Uterus (tissue), 4 donors: Measurements from ENCODE around the gene RNFT2. TPM values are rescaled to one million over a fixed set of nuclear protein-coding genes. Genes with fewer than 3 reads are reported as not detected.

Experiments
- DNase-seq, 2 donors: peaks; one replicate each; pipeline ENCODE4 v3.0.0-alpha.2; 2019 to 2020
- H3K27ac ChIP-seq, 2 donors: fragments of 200-600 bp; sonication (generic); 1 replicate in 1 of 2; 2 replicates in 1 of 2; pipeline ENCODE4 v1.5.1; 2016 to 2018
- H3K27me3 ChIP-seq, 2 donors: fragments of 200-600 bp; sonication (generic); one replicate each; pipeline ENCODE4 v1.5.1; 2018 to 2019; ENCODE audit warnings: control low read depth in 1 of 2
- H3K36me3 ChIP-seq, 2 donors: fragments of 200-600 bp; sonication (generic); one replicate each; pipeline ENCODE4 v1.5.1; 2019; ENCODE audit warnings: control low read depth in 1 of 2
- H3K4me1 ChIP-seq, 2 donors: fragments of 200-600 bp; sonication (generic); one replicate each; pipeline ENCODE4 v1.5.1; 2018 to 2019; ENCODE audit warnings: control low read depth in 1 of 2
- H3K4me3 ChIP-seq, 2 donors: fragments of 200-600 bp; sonication (generic); 1 replicate in 1 of 2; 2 replicates in 1 of 2; pipeline ENCODE4 v1.5.1; 2018 to 2019; ENCODE audit warnings: mild to moderate bottlenecking in 1 of 2
- H3K9me3 ChIP-seq, 2 donors: fragments of 200-600 bp; sonication (generic); one replicate each; pipeline ENCODE4 v1.5.1; 2019; ENCODE audit warnings: control low read depth in 1 of 2
- POLR2A ChIP-seq, 2 donors: fragments of 450-650 bp; IDR thresholded peaks; one replicate each; pipeline ENCODE4 v1.6.1; 2016; ENCODE audit warnings: antibody characterized with exemption in 2 of 2, mild to moderate bottlenecking in 1 of 2, moderate library complexity in 1 of 2
- intact Hi-C: fragments of 100-400 bp; cut with DNase I; formaldehyde crosslinking; loops from one replicate; pipeline ENCODE4 v1.15.1; 2023; ENCODE audit warnings: low total_unique reads
- total RNA-seq, 4 donors: library from RNA; depleted of rRNA in 3 of 4; stranded (reverse); fragments of >200 nt in 3 of 4; gene quantifications; one replicate each; pipeline versions ENCODE4 v1.1.0 to v1.2.4, GENCODE V29; 2014 to 2023
- TF ChIP-seq, protein P1 (sequence below), 4 experiments: fragments of 200-600 bp in 2 of 4; fragments of 450-650 bp in 2 of 4; sonication (generic) in 2 of 4; IDR thresholded peaks; one replicate each; pipeline ENCODE4 v1.5.1; 2016 to 2019; ENCODE audit warnings: antibody characterized with exemption in 4 of 4, mild to moderate bottlenecking in 2 of 4, moderate library complexity in 1 of 4
- donor health status: DM: yes; HTN: yes; CAD: no.

Gene RNFT2
- total RNA-seq, 4 donors from 2014 or later: 1.4 to 4.7 TPM; not detected in 2

- no peaks in the 10 kb centered on the region for H3K4me1 ChIP-seq
- intact Hi-C loops: no loop called here
- no peak overlapping the region for H3K27ac ChIP-seq
- no peak overlapping the region for H3K4me3 ChIP-seq
- no peaks in the 10 kb centered on the region for H3K9me3 ChIP-seq
- DNase-seq: no peak
- H3K27me3 ChIP-seq: no peaks in the 10 kb centered on the region
- no peaks in the 10 kb centered on the region for H3K36me3 ChIP-seq
- TF ChIP-seq POLR2A (IDR thresholded peaks at IDR 0.05): no peak
- TF ChIP-seq, protein P1, sequence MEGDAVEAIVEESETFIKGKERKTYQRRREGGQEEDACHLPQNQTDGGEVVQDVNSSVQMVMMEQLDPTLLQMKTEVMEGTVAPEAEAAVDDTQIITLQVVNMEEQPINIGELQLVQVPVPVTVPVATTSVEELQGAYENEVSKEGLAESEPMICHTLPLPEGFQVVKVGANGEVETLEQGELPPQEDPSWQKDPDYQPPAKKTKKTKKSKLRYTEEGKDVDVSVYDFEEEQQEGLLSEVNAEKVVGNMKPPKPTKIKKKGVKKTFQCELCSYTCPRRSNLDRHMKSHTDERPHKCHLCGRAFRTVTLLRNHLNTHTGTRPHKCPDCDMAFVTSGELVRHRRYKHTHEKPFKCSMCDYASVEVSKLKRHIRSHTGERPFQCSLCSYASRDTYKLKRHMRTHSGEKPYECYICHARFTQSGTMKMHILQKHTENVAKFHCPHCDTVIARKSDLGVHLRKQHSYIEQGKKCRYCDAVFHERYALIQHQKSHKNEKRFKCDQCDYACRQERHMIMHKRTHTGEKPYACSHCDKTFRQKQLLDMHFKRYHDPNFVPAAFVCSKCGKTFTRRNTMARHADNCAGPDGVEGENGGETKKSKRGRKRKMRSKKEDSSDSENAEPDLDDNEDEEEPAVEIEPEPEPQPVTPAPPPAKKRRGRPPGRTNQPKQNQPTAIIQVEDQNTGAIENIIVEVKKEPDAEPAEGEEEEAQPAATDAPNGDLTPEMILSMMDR (IDR thresholded peaks at IDR 0.05): no peak
These were observed 27.6 kb upstream of the RNFT2 start for GRCh38 chr12:116710370-116711150.

DNA sequence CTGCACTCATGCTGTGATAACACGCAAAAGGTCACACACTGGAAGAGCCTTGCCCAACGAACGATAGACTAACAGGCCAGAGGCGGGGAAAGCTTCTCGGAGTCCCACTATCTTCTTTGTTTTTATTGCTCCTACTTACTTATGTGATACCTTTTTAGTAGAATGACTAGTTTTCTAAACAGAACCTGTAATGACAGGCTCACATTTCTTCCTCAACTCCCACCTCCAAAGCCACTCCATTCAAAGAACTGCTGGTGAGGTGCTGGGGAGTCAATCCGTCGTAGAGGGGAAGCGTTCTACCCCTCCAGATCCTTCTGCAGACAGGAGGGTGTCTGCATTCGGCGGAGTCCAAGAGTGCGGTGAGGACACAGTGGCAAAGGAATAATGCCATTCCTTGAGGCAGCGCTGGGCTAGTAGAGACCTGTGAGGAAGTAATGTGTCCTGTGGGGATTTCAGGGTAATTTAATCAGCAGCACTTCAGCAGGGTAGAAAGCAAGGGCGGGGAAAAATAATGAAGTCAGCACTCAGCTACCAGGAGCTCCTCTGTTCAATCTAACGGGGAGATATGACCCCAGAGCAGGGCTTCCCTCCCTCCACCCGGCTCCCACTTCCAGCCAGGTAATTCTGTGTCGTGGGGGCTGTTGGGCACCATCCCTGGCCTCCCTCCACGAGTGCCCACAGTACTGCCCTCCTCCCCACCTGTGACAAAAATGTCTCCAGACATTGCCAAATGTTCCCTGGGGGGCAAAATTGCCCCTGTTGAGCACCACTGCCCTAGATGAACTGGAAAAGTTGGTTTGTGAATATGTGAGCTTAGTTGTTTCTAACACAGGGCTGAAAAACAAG is 25.4 kb upstream of the RNFT2 start:
- no peaks in the 10 kb centered on the region for H3K27me3 ChIP-seq
- TF ChIP-seq, protein P1 (IDR thresholded peaks at IDR 0.05): no peak
- no peak for TF ChIP-seq POLR2A (IDR thresholded peaks at IDR 0.05)
- no peak overlapping the region for H3K4me3 ChIP-seq
- H3K27ac ChIP-seq: no peak overlapping the region
- H3K9me3 ChIP-seq: no peaks in the 10 kb centered on the region
- H3K36me3 ChIP-seq: no peaks in the 10 kb centered on the region
- DNase-seq: no peak
- intact Hi-C loops: no loop called here
- no peaks in the 10 kb centered on the region for H3K4me1 ChIP-seq

DNA sequence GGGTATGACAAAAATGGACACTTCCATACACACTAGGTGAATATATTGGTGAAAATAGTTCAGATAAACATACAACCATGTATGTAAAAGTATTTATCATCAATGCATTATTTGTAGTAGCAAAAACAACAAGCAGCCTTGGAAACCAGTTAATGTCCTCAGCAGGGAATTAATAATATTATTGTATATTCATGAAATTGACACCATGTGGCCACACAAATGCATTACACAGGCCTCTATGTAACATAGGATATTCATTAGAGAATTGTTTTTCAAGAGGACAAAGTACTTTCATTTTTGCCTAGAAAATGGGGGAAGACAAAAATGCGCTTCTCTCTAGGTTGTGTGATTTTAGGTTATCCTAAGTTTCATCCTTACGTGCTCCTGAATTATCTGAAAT is 24.6 kb upstream of the RNFT2 start:
- no peak for DNase-seq
- TF ChIP-seq, protein P1 (IDR thresholded peaks at IDR 0.05): no peak
- no peak for TF ChIP-seq POLR2A (IDR thresholded peaks at IDR 0.05)
- H3K4me3 ChIP-seq: no peak overlapping the region
- no peak overlapping the region for H3K27ac ChIP-seq
- no peaks in the 10 kb centered on the region for H3K36me3 ChIP-seq
- no peaks in the 10 kb centered on the region for H3K9me3 ChIP-seq
- H3K27me3 ChIP-seq: no peaks in the 10 kb centered on the region
- no peaks in the 10 kb centered on the region for H3K4me1 ChIP-seq
- intact Hi-C loops: no loop called here

- H3K36me3 ChIP-seq: no peaks in the 10 kb centered on the region
- no peaks in the 10 kb centered on the region for H3K27me3 ChIP-seq
- no peaks in the 10 kb centered on the region for H3K9me3 ChIP-seq
- DNase-seq: no peak
- intact Hi-C loops: no loop called here
- TF ChIP-seq POLR2A (IDR thresholded peaks at IDR 0.05): no peak
- TF ChIP-seq, protein P1 (IDR thresholded peaks at IDR 0.05): no peak
- H3K4me1 ChIP-seq: no peaks in the 10 kb centered on the region
- no peak overlapping the region for H3K27ac ChIP-seq
- no peak overlapping the region for H3K4me3 ChIP-seq
These were observed 23.9 kb upstream of the RNFT2 start for GRCh38 chr12:116714175-116714574.
